K562 (cell line): Measurements from ENCODE around the gene LEO1. TPM values are rescaled to one million over a fixed set of nuclear protein-coding genes. Genes with fewer than 3 reads are reported as not detected.

Experiments used
- ATF2 ChIP-seq: sonication (generic); formaldehyde crosslinking; IDR thresholded peaks from 2 replicates; pipeline ENCODE4 v1.8.1; 2022; ENCODE audit warnings: missing genetic modification reagents
- COPS2 ChIP-seq: fragments of 450-650 bp; conservative IDR thresholded peaks from 2 replicates; pipeline ENCODE4 v1.6.1; 2016; ENCODE audit warnings: mild to moderate bottlenecking, moderate library complexity
- CXXC5 ChIP-seq: fragments of 250-450 bp; sonication (Bioruptor Pico); IDR thresholded peaks from 2 replicates; pipeline ENCODE4 v1.8.0; 2022; ENCODE audit warnings: inconsistent platforms, mild to moderate bottlenecking, moderate library complexity
- DMBX1 ChIP-seq: fragments of 250-450 bp; sonication (Bioruptor Pico); IDR thresholded peaks from 2 replicates; pipeline ENCODE4 v1.8.0; 2022; ENCODE audit warnings: inconsistent platforms, mild to moderate bottlenecking, moderate library complexity, borderline replicate concordance
- E2F4 ChIP-seq: sonication (generic); formaldehyde crosslinking; IDR thresholded peaks from 2 replicates; pipeline ENCODE4 v1.8.0; 2022; ENCODE audit warnings: mild to moderate bottlenecking, low read depth, missing genetic modification reagents
- ESRRB ChIP-seq: fragments of 250-450 bp; sonication (Bioruptor Pico); IDR thresholded peaks from 2 replicates; pipeline ENCODE4 v1.5.0; 2020; ENCODE audit warnings: mild to moderate bottlenecking, moderate library complexity, borderline replicate concordance
- JUN ChIP-seq, 2 experiments: sonication (generic) in 1 of 2; formaldehyde crosslinking in 1 of 2; IDR thresholded peaks; 2 replicates each; pipeline versions ENCODE4 v1.6.1 to v1.8.0; 2012 to 2022; ENCODE audit warnings: borderline replicate concordance in 2 of 2, mild to moderate bottlenecking in 2 of 2, improper control_type of control experiment in 1 of 2, low read depth in 1 of 2, low read length in 1 of 2, missing genetic modification reagents in 1 of 2
- MCM7 ChIP-seq, 2 experiments: fragments of 450-650 bp; IDR thresholded peaks; 2 replicates each; pipeline ENCODE4 v1.6.1; 2016 to 2018
- SAFB ChIP-seq: fragments of 200-400 bp; formaldehyde crosslinking; IDR thresholded peaks from 2 replicates; pipeline ENCODE4 v1.6.1; 2017; ENCODE audit warnings: low read depth, low read length, borderline replicate concordance
- SMAD4 ChIP-seq: fragments of 250-450 bp; sonication (Bioruptor Pico); conservative IDR thresholded peaks from 2 replicates; pipeline ENCODE4 v1.8.0; 2021; ENCODE audit warnings: inconsistent platforms, mild to moderate bottlenecking, moderate library complexity
- SNRNP70 ChIP-seq: fragments of 200-400 bp; formaldehyde crosslinking; optimal IDR thresholded peaks from 2 replicates; pipeline ENCODE3; 2017; ENCODE audit warnings: low read depth, low read length
- TFAP4 ChIP-seq: sonication (generic); formaldehyde crosslinking; IDR thresholded peaks from 2 replicates; pipeline ENCODE4 v1.8.0; 2022; ENCODE audit warnings: missing genetic modification reagents, mild to moderate bottlenecking, moderate library complexity, borderline replicate concordance
- THAP12 ChIP-seq: fragments of 250-450 bp; sonication (Bioruptor Pico); IDR thresholded peaks from 2 replicates; pipeline ENCODE4 v1.9.0; 2021; ENCODE audit warnings: mild to moderate bottlenecking, inconsistent platforms
- ZBTB34 ChIP-seq: fragments of 250-450 bp; sonication (Bioruptor Pico); IDR thresholded peaks from 2 replicates; pipeline ENCODE4 v1.8.0; 2021; ENCODE audit warnings: mild to moderate bottlenecking, moderate library complexity
- ZC3H8 ChIP-seq: fragments of 450-650 bp; IDR thresholded peaks from 2 replicates; pipeline ENCODE4 v1.6.1; 2017
- ZNF134 ChIP-seq: fragments of 250-450 bp; sonication (Bioruptor Pico); conservative IDR thresholded peaks from 2 replicates; pipeline ENCODE4 v1.4.0; 2020
- ZNF277 ChIP-seq: fragments of 250-450 bp; sonication (Bioruptor Pico); IDR thresholded peaks from 2 replicates; pipeline ENCODE4 v1.8.0; 2022; ENCODE audit warnings: inconsistent platforms, mild to moderate bottlenecking, moderate library complexity, borderline replicate concordance
- ZZZ3 ChIP-seq: fragments of 450-650 bp; IDR thresholded peaks from 2 replicates; pipeline ENCODE4 v1.6.1; 2016; ENCODE audit warnings: antibody characterized with exemption, mild to moderate bottlenecking, moderate library complexity
- polyA plus RNA-seq, 8 experiments: library from polyadenylated mRNA; depleted of rRNA in 4 of 8; stranded (reverse) in 5 of 8; unstranded in 3 of 8; fragments of >200 nt; fragmentation: Nextera tagmentation in 2 of 8; fragmentation: Illumina TruSeq in 1 of 8; extraction: Ambion mirVana in 2 of 8; extraction: Trizol in 1 of 8; gene quantifications; 2 replicates each; pipeline versions ENCODE4 v1.2.1 to v1.2.3, GENCODE V29; 2011 to 2014; ENCODE audit warnings: inconsistent platforms in 1 of 8, missing spikeins in 1 of 8
- total RNA-seq, 7 experiments: library from RNA; depleted of rRNA in 6 of 7; stranded (reverse); fragments of >200 nt in 6 of 7; fragmentation: Illumina TruSeq in 2 of 7; extraction: Trizol in 2 of 7; gene quantifications; 2 replicates each; pipeline versions ENCODE4 v1.2.1 to v1.2.3, GENCODE V29; 2011 to 2021; ENCODE audit warnings: low replicate concordance in 1 of 7

LEO1 gene
- total and polyA plus RNA-seq, 9 of the 15 experiments (the other 6 are each of a cell fraction or from before 2014, with no cell fraction given): 8.4 to 48.3 (median 37.9) TPM

- TF ChIP-seq ZNF134 (CRISPR knock-in tag) (no peak), COPS2 (no peak), JUN (IDR thresholded peaks at IDR 0.05; ENCODE audit: borderline replicate concordance, low read depth, low read length) (no peak), JUN (CRISPR knock-in tag; IDR thresholded peaks at IDR 0.05; ENCODE audit: borderline replicate concordance) (no peak), ZNF277 (no peak), E2F4 (CRISPR knock-in tag) (0 out of 2 replicates have a peak, but pooled peaks have one; percentile 46), SAFB (no peak), ZC3H8 (peak; percentile 72; the same call in 1 of the 2 replicates), ZBTB34 (no peak), CXXC5 (CRISPR knock-in tag) (peak; percentile 75), MCM7 (IDR thresholded peaks at IDR 0.05) (no peak), THAP12 (CRISPR knock-in tag) (no peak; the same call in 1 of the 2 replicates), ESRRB (no peak), ZZZ3 (peak; percentile 82; the same call in 1 of the 2 replicates), SNRNP70 (no peak), ATF2 (CRISPR knock-in tag) (no peak), SMAD4 (CRISPR knock-in tag) (peak; percentile 86), TFAP4 (CRISPR knock-in tag) (peak; percentile 54; the same call in 1 of the 2 replicates), DMBX1 (CRISPR knock-in tag) (no peak)
These were observed at the start of gene LEO1 (continued) for GRCh38 chr15:51971375-51972133.
